OCI-LY3 (cell line): Measurements from ENCODE around the gene IL2RG.

Experiments used
- H2AFZ ChIP-seq: fragments of 200-600, 300-600 bp; shearing (Covaris generic); 2 replicates; pipeline ENCODE4 v1.6.0; 2014; ENCODE audit warnings: antibody characterized with exemption, low read depth, low read length
- H3K27ac ChIP-seq: fragments of 200-600, 300-600 bp; sonication (generic); 2 replicates; pipeline ENCODE4 v1.5.1; 2014; ENCODE audit warnings: mild to moderate bottlenecking, low read length, moderate library complexity, mixed read lengths
- H3K27me3 ChIP-seq: fragments of 200-600, 300-600 bp; sonication (generic); 2 replicates; pipeline ENCODE4 v1.6.1; 2014; ENCODE audit warnings: low read depth, low read length, mixed read lengths
- H3K36me3 ChIP-seq: fragments of 200-600, 300-600 bp; sonication (generic); replicated peaks from 2 replicates; pipeline ENCODE3; 2014; ENCODE audit warnings: low read depth, low read length, mixed read lengths
- H3K4me1 ChIP-seq: fragments of 300-600, 200-600 bp; sonication (generic); 2 replicates; pipeline ENCODE4 v1.6.1; 2014; ENCODE audit warnings: low read length, mixed read lengths
- H3K4me2 ChIP-seq: fragments of 200-600, 300-600 bp; sonication (generic); 2 replicates; pipeline ENCODE4 v1.6.1; 2014; ENCODE audit warnings: low read length, mixed read lengths
- H3K4me3 ChIP-seq: fragments of 300-600, 200-600 bp; sonication (generic); 2 replicates; pipeline ENCODE4 v1.5.1; 2014; ENCODE audit warnings: antibody characterized with exemption, mild to moderate bottlenecking, low read length, moderate library complexity
- H3K79me2 ChIP-seq: fragments of 300-600, 200-600 bp; shearing (Covaris generic); 2 replicates; pipeline ENCODE4 v1.6.1; 2014; ENCODE audit warnings: mild to moderate bottlenecking, low read length, mixed read lengths
- H3K9ac ChIP-seq: fragments of 300-600, 200-600 bp; shearing (Covaris generic); 2 replicates; pipeline ENCODE4 v1.6.0; 2014; ENCODE audit warnings: mild to moderate bottlenecking, low read length, moderate library complexity
- H3K9me3 ChIP-seq: fragments of 200-600, 300-600 bp; shearing (Covaris generic); 2 replicates; pipeline ENCODE4 v1.6.1; 2014; ENCODE audit warnings: low read length, mixed read lengths; ENCODE audit not compliant: insufficient read depth
- H4K20me1 ChIP-seq: fragments of 200-600, 300-600 bp; sonication (generic); 2 replicates; pipeline ENCODE4 v1.6.1; 2016; ENCODE audit warnings: low read length, mixed read lengths; ENCODE audit not compliant: insufficient read depth
- CTCF ChIP-seq: fragments of 200-600, 300-600 bp; sonication (generic); IDR thresholded peaks from 2 replicates; pipeline ENCODE4 v1.5.1; 2014; ENCODE audit warnings: antibody characterized with exemption, low read length, low read depth
- EZH2phosphoT487 ChIP-seq: fragments of 200-600 bp; shearing (Covaris generic); IDR thresholded peaks from 2 replicates; pipeline ENCODE4 v1.6.1; 2018; ENCODE audit warnings: antibody characterized with exemption, mixed run types, low read depth

The IL2RG gene

DNA sequence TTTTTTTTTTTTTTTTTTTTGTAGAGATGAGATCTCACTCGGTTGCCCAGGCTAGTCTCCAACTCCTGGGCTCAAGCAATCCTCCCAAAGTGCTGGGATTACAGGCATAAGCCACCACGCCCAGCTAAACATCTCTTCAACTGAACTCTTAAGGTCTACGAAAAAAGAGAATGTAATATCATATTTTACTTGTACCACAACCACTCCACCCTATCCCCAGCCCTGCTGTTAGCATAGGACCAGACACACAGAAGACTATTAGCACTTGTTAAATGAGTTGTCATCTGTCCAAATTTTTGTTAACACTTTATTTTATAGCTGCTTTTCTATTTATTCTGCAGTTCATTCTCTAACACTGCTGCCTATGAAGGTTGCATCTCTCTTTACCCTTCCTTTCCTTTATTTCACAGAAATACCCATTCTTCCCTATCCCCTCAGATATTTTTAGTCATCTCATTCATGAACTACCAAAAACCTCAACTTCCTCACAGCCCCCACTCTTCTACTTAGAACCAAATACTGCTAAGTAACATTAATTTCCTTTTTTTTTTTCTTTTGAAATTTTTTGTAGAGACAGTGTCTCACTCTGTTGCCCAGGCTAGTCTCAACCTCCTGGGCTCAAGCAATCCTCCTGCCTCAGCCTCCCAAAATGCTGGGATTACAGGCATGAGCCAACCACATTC lies 53.4 kb downstream of the IL2RG start:
- TF ChIP-seq EZH2phosphoT487 (no peak), CTCF (no peak)
- Histone ChIP-seq H2AFZ (no peak overlapping the region), H3K27ac (no peak overlapping the region)

More for the DNA sequence above, 53.4 kb downstream of the IL2RG start:
- Histone ChIP-seq H3K4me1 (peaks cover 4% of the 10 kb centered on the region; the same call in 1 of the 2 replicates), H3K27me3 (no peaks in the 10 kb centered on the region), H3K79me2 (no peaks in the 10 kb centered on the region), H3K9me3 (no peaks in the 10 kb centered on the region), H3K9ac (no peak overlapping the region), H4K20me1 (no peaks in the 10 kb centered on the region), H3K4me3 (no peak overlapping the region), H3K4me2 (no peak overlapping the region), H3K36me3 (peaks cover 11% of the 10 kb centered on the region)
